A375 (cell line): ENCODE measurements around the gene URI1. TPM values are rescaled to one million over a fixed set of nuclear protein-coding genes. Genes with fewer than 3 reads are reported as not detected.

Experiments
- small RNA-seq: library from RNA; depleted of rRNA; stranded (forward); fragments of <200 nt; gene quantifications from one replicate; pipeline ENCODE3, GENCODE V24; 2014
- total RNA-seq: library from RNA; depleted of rRNA; stranded (reverse); fragments of >200 nt; shearing (Covaris generic); gene quantifications from 2 replicates; pipeline ENCODE4 v1.2.3, GENCODE V29; 2014; rRNA removed

URI1 gene
- total RNA-seq, result 71.0 and 91.4 TPM in 2 replicates

GRCh38 chr19:29941828-29942403, at the start of gene URI1:
Gene URI1 (plus strand): TSS chr19:29942239. CDS start chr19:29942548, 309 bp downstream.

Small RNA genes within 50 kb of the gene (small RNA-seq; reads per million reads assigned to genes)
- not detected for gene AC008798.1
- gene TAF9P3, result not detected

Other genes with a start within 250 kb of the URI1 start
- gene C19orf12, start 227.0 kb upstream of the URI1 start, total RNA-seq, result 22.2 and 26.5 TPM in 2 replicates
- gene CCNE1, start 130.2 kb upstream of the URI1 start, total RNA-seq, result 15.0 and 17.0 TPM in 2 replicates